ENCODE measurements around the gene HGS. TPM values are rescaled to one million over a fixed set of nuclear protein-coding genes. Genes with fewer than 3 reads are reported as not detected.

HGS gene
- total RNA-seq, 1 donor from 2014 or later, result 109 TPM

DNA sequence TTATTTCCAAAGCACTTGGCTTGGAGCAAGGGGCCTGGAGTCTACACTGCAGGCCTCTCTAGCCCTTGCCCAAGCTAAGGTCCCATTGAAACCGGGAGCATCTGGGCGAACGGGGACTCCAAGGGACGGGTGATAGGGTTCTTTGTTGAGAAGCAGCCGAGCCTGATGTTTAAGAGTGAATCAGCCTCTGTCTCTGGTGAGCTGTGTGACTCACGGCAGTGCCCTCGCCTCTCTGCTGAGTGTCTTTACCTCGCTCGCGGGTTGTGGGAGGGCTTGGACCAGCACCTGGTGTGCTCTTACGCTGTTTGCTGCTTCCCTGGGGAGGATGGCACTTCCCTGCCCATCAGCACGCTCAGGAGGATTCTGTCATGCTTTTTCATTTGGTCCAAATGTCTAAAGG, 1.3 kb downstream of the HGS start:
- no peak for DNase-seq (ENCODE audit: low spot score)

DNA sequence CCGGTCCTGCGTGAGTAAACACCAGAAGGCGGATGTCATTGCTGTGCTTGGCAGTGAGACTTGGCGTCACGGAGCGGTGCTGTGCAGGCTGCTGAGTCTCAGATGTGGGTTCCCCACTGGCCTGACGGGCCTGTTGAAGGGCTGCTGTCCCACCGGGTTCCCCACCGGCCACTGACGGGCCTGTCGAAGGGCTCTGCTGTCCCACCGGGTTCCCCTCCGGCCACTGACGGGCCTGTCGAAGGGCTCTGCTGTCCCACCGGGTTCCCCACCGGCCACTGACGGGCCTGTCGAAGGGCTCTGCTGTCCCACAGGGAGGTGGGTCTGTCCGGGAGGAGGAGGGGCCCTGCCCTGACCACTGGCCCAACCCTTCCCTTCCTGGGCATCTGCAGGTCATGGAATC, 2.8 kb downstream of the HGS start:
- DNase-seq (ENCODE audit: low spot score), result no peak

DNA sequence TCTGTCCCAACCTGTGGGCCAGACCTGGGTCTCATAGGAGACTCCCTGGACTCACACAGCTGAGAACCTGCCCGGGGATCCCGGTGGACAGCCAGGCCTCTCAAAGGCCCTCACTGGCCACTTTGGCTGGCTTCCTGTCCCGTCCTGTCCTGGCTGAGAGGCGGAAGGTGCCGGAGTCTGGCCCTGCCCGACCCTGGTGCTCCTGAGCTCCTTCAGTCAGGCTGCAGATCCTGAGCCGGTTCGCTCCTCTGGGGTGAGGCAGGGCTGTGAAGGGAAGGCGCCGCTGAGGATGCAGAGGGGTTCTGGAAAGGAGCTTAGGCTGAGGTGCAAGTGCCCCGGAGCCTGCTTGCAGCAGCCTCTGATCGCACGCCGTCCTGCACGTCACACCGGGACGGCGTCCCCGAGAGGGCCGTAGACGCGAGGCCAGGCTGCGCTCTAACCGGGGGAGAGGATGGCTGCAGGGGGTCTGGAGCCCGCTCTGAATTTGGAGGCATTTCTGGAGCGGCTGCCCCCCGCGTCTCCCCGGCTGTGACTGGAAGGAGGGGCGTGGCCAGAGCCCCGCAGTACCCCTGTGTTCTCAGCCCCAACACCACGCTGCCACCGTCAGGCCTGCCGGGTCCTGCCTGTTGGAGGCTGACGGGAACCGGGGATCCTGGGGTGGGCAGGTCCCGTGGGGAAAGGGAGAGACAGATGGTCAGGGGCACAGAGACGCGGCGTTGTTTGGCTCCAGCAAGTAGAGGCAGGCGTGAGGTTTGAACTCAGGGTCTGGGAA, 4.1 kb downstream of the HGS start:
- no peak for DNase-seq (ENCODE audit: low spot score)

DNA sequence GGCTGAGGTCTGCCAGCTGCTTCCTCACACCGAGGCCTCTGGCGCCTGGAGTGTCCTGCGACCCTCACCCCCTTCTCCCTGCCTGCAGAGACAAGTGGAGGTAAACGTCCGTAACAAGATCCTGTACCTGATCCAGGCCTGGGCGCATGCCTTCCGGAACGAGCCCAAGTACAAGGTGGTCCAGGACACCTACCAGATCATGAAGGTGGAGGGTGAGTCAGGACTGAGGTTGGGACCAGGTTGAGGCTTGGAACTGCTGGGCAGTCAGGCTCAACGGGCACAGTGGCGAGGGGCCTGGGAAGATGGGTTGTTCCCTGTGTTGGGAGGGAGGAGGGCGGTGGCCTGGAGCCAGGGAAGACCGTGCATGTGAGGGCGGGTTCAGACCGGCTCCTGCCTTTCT, 4.8 kb downstream of the HGS start:
- DNase-seq (ENCODE audit: low spot score), result no peak

DNA sequence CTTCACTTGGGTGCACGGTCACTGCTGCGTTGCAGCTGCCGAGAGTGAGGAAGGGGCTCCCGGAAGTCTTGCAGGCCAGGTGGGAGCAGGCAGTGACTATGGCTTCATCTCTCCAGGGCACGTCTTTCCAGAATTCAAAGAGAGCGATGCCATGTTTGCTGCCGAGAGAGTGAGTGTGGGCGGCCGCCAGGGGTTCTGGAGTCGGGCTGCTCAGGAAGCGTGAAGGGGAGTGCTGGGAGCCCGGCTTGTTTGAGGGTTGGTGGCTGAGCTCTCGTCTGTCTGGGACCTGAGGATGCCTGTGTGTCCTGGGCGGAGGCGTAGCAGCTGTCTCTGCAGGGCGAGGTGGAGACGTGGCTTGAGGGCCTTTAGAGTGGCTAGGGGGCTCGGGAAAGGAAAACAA, 6.3 kb downstream of the HGS start:
- no peak for DNase-seq (ENCODE audit: low spot score)

DNA sequence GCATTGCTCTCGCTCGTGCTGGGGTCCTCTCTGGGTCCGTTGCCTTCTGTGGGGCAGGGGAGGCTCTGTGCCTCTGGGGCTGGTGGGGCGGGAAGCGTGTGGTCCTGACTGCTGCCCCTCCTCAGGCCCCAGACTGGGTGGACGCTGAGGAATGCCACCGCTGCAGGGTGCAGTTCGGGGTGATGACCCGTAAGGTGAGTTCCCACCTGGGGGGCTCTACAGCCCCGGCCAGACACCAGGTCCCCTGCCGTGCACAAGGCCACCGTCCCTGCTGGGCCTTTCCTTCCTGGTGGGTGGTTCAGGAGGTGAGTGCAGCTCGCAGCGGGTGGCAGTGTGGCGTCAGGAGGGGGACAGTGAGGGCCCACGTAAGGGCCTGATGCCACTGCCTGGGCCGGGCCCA, 6.7 kb downstream of the HGS start:
- no peak for DNase-seq (ENCODE audit: low spot score)

DNA sequence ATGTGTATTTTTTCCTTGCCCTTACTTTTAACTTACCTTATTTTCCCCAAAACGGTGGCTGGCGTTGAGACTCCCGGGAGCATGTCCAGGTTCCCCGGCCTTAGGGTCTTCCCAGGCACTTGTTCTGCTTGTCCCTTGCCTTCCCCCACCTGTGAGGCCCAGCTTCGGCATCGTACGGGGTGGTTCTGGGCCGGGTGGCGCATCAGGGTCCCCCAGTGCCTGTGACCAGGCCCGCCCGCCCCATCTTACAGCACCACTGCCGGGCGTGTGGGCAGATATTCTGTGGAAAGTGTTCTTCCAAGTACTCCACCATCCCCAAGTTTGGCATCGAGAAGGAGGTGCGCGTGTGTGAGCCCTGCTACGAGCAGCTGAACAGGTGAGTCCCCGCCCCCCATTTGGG, 7.4 kb downstream of the HGS start:
- no peak for DNase-seq (ENCODE audit: low spot score)

DNA sequence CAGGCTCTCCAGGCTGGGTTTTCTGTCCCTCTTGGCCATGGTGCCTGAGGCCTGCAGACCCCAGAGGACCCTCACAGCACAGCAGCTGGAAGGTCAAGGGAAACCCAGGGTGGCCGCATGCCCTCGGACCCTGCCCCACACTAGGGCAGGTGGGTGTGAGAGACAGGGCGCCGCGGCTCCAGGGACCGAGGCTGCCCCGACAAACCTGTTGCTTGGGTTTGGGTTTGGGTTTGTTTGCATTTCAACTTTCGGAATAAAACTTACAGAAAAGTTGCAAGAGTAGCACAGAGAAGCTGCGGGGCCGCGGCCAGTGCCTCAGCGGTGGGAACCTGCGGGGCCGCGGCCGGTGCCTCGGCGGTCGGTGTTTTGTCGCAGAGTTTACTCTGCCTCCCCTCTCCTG, 7.8 kb downstream of the HGS start:
- no peak for DNase-seq (ENCODE audit: low spot score)

DNA sequence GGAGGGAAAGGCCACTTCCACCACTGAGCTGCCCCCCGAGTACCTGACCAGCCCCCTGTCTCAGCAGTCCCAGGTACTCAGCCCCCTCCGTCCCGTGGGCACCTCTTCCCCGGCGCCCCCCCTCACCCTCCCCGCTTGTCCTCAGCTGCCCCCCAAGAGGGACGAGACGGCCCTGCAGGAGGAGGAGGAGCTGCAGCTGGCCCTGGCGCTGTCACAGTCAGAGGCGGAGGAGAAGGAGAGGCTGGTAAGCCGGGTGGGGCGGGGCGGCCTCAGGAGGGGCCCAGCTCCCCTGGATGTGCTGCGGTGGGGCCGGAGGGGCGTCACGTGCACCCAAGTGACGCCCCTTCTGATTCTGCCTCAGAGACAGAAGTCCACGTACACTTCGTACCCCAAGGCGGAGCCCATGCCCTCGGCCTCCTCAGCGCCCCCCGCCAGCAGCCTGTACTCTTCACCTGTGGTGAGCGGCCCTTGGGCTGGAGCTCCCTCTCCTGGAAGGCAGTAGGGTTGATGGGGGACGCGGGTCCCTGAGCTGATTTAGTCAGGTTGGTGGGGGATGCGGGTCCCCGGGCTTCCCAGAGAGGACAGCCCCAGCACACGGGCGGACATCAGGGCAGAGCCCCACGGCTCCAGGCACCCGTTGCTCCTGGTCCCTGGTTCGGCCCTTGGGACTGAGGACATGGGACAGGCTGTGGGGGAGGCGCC, 9.8 kb downstream of the HGS start:
- DNase-seq (ENCODE audit: low spot score), result no peak

DNA sequence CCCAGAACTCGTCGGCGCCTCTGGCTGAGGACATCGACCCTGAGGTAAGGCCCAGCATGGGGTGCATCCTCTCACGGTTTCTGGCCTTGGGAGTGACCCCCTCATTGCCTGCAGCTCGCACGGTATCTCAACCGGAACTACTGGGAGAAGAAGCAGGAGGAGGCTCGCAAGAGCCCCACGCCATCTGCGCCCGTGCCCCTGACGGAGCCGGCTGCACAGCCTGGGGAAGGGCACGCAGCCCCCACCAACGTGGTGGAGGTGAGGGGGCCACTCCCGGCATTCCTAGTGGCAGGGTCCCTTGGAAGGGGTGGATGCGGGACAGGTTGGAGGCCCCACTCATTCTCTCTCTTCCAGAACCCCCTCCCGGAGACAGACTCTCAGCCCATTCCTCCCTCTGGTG, 11.0 kb downstream of the HGS start:
- DNase-seq (ENCODE audit: low spot score), result no peak

DNA sequence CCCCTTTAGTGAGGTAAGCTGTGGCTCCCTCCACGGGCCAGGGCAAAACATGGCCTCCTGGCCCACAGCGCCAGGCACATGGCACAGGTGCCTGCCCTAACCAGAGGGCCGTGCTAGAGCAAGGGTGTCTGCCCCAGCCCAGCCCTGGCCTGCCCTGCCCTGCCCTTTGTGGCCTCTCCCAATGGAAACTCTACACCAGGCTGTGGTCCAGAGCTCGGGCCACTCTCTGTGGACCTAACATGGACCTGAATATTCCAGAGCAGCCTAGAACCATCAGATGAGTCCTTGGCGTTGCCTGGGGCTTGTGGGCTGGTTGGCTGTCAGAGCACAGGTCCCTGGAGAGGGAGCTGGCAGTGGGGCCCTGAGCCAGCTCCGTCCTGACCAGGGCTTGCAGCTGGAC, 11.4 kb downstream of the HGS start:
- DNase-seq (ENCODE audit: low spot score), result no peak

DNA sequence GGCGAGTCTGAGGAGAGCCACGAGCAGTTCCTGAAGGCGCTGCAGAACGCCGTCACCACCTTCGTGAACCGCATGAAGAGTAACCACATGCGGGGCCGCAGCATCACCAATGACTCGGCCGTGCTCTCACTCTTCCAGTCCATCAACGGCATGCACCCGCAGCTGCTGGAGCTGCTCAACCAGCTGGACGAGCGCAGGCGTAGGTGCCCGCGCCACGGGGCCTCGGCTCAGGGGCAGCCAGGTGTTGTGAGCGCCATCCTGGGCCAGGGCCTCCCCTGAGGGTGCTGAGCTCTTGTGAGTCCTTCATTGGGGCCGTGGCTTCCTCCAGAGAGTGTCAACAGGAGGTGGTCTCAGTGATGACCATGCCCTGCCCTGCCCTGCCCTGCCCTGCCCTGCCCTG, 12.0 kb downstream of the HGS start:
- no peak for DNase-seq (ENCODE audit: low spot score)

DNA sequence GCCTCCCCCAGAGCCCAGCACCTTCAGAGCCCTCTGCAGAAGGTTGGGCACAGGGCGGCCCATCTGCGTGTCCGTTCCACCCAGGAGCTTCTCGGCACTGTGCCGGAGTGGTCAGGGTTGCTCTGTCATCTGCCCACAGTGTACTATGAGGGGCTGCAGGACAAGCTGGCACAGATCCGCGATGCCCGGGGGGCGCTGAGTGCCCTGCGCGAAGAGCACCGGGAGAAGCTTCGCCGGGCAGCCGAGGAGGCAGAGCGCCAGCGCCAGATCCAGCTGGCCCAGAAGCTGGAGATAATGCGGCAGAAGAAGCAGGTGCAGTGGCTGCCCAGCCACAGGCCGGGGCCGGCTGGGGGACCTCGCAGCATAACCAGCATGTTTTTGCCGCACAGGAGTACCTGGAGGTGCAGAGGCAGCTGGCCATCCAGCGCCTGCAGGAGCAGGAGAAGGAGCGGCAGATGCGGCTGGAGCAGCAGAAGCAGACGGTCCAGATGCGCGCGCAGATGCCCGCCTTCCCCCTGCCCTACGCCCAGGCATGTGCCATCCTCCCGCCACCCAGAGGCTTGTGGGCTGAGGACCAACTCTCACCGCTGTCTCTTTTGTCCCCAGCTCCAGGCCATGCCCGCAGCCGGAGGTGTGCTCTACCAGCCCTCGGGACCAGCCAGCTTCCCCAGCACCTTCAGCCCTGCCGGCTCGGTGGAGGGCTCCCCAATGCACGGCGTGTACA, 12.6 kb downstream of the HGS start:
- no peak for DNase-seq (ENCODE audit: low spot score)

DNA sequence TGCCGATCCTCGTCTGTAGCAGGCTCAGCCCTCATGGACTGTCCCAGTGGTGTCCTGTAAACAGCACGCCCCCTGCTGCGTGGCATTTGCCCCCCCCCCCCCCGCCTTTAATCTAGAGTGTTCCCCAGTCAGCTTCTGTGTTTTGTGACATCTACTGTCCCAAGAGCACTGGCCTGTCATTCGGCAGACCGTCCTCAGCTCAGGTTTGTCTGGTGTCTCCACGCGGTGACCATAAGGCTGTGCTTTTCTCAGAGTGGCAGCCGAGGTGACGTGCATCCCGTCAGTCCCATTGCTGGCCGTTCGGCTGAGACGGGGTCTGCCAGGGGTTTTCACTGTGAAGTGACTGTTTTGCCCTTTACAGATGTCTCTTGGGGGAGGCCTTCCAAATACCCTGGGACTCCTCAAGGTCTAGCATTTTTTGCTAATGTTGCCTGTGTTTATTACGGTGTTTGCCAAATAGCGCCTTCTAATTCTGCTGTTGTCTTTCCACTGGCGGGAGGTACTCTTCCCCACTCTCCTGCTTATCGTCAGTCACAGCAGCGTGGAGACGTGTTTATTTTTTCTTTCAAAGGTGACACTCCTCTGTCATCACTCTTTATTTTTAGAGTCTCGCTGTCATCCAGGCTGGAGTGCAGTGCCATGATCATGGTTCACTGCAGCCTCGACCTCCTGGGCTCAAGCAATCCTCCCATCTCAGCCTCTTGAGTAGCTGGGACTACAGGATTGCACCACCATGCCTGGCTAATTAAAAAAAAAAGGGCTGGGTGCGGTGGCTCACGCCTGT, 13.6 kb downstream of the HGS start:
- no peak for DNase-seq (ENCODE audit: low spot score)

DNA sequence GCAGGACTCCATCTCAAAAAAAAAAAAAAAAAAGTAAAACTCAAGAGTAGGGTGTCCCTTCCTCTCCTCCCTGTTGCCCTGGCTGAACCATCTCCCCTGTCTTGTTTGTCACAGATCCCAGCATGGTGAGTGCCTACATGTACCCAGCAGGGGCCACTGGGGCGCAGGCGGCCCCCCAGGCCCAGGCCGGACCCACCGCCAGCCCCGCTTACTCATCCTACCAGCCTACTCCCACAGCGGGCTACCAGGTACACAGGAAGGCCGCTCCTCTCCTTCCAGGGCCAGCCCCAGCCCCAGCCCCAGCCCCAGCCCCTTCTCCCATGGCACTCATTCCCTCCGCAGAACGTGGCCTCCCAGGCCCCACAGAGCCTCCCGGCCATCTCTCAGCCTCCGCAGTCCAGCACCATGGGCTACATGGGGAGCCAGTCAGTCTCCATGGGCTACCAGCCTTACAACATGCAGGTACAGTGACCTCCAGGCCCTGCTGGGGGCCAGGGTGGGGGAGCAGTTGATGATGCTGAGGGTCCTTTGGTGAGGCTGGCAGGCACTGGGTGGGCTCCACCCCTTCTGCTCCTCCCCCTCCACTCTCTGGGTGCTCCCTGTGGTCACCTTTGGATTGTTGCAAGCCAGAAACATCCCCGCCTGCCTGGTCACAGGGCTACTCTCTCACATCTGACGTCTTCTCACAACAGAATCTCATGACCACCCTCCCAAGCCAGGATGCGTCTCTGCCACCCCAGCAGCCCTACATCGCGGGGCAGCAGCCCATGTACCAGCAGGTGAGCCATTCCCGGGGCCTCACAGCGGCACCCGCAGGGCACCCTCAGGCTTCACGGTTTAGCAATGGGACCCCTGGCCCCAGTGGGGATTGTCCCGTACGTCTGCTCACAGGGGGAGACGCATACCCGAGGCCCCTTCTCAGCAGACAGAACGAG, 16.8 kb downstream of the HGS start:
- no peak for DNase-seq (ENCODE audit: low spot score)

DNA sequence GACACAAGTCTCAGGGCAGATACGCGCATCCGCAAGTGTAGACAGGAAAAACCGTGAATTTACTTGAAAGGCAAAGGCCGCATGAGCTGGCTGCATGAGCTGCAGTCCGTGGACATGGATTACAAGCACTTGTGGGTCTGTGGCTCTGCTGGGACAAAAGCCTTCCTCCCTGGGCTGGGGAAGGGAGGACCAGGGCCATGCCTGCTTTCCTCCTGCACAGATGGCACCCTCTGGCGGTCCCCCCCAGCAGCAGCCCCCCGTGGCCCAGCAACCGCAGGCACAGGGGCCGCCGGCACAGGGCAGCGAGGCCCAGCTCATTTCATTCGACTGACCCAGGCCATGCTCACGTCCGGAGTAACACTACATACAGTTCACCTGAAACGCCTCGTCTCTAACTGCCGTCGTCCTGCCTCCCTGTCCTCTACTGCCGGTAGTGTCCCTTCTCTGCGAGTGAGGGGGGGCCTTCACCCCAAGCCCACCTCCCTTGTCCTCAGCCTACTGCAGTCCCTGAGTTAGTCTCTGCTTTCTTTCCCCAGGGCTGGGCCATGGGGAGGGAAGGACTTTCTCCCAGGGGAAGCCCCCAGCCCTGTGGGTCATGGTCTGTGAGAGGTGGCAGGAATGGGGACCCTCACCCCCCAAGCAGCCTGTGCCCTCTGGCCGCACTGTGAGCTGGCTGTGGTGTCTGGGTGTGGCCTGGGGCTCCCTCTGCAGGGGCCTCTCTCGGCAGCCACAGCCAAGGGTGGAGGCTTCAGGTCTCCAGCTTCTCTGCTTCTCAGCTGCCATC, 17.7 kb downstream of the HGS start:
- no peak for DNase-seq (ENCODE audit: low spot score)

DNA sequence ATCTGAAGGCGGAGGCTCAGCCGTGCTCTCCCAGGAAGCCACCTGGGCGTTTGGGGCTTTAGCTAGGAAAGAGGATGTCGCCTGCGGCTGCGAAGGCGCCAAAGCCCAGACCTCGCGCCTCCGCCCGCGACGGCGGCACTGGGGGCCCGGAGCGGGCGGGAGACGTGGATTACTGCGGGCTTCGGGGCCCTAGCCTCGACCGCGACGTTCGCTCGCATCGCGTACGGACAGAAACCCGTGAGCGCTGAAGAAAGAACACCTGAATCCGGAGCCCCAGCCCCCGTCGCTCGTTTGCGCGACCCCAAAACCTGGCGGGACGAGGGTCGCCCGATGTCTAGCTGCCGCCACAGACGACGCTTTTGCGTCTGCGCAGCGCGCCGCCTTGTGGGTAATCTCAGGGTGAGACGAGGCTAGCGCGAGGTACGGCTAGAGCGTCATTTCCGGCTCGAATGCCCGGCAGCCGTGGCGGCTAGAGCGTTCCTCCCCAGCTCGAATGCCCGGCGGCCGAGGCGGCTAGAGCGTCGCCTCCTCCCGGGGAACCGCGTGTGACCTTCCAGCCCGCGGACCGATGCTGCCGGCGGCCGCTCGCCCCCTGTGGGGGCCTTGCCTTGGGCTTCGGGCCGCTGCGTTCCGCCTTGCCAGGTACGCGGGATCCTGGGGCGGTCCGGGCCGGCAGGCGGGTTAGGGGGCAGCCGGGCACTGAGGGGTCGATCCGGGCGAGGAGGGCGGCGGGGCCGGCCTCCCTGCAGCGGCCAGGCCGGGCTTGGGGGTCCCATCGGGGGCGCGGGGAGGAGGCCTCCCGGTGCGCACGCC, 19.3 kb downstream of the HGS start, which contains the start of gene MRPL12:
Gene MRPL12 (plus strand): TSS at position 434 of the 813 bp plus-strand sequence. CDS start 135 bp downstream, at position 569.
- peak; percentile 98 for DNase-seq (ENCODE audit: low spot score)

All from mesenteric fat pad (tissue), 1 donor.